ENCODE data around the gene NIPAL4. TPM values are rescaled to one million over a fixed set of nuclear protein-coding genes. Genes with fewer than 3 reads are reported as not detected.

NIPAL4 gene
- total RNA-seq, 1 experiment from 2014 or later, result not detected

- TF ChIP-seq, protein P1, sequence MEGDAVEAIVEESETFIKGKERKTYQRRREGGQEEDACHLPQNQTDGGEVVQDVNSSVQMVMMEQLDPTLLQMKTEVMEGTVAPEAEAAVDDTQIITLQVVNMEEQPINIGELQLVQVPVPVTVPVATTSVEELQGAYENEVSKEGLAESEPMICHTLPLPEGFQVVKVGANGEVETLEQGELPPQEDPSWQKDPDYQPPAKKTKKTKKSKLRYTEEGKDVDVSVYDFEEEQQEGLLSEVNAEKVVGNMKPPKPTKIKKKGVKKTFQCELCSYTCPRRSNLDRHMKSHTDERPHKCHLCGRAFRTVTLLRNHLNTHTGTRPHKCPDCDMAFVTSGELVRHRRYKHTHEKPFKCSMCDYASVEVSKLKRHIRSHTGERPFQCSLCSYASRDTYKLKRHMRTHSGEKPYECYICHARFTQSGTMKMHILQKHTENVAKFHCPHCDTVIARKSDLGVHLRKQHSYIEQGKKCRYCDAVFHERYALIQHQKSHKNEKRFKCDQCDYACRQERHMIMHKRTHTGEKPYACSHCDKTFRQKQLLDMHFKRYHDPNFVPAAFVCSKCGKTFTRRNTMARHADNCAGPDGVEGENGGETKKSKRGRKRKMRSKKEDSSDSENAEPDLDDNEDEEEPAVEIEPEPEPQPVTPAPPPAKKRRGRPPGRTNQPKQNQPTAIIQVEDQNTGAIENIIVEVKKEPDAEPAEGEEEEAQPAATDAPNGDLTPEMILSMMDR (conservative IDR thresholded peaks at IDR 0.05), result peak; percentile 87
- no peaks in the 10 kb centered on the region for H3K9me3 Mint-ChIP-seq
- no peak overlapping the region for H2BK120ac ChIP-seq (ENCODE audit: low read depth, low read length, poor library complexity, severe bottlenecking)
- no peak overlapping the region for H3K27ac ChIP-seq (ENCODE audit: insufficient read length, low read depth, low read length)
- no peak overlapping the region for H2BK12ac ChIP-seq (ENCODE audit: insufficient read length, low read depth, low read length)
- no peak overlapping the region for H2BK15ac ChIP-seq (ENCODE audit: low read depth, low read length)
- peak; percentile 53 for DNase-seq
- H2BK5ac ChIP-seq (ENCODE audit: insufficient read length, low read length), result no peak overlapping the region
- H3K4me1 Mint-ChIP-seq, result peaks cover 20% of the 10 kb centered on the region in 2 experiments
- no peak overlapping the region for H3T11ph ChIP-seq (ENCODE audit: low read length)
- no peaks in the 10 kb centered on the region for H3K27me3 ChIP-seq (ENCODE audit: insufficient read depth, low read length)
- no peak overlapping the region for H4K91ac ChIP-seq (ENCODE audit: insufficient read length, low read depth, low read length)
- no peak overlapping the region for H3K23ac ChIP-seq (ENCODE audit: insufficient read length, low read depth, low read length)
- H3K79me2 ChIP-seq (ENCODE audit: insufficient read depth, low read length), result no peaks in the 10 kb centered on the region
- no CpG with 5 or more reads among the region's 7 CpGs for WGBS (ENCODE audit: extremely low coverage, insufficient read length, low lambda C conversion rate)
- H3K4me3 Mint-ChIP-seq, result no peak overlapping the region
- no peak overlapping the region for H4K8ac ChIP-seq (replicated peaks; ENCODE audit: insufficient read length, low read depth, low read length)
- H3K4me2 ChIP-seq (ENCODE audit: insufficient read depth, insufficient read length, low read length), result no peak overlapping the region
- H3K9ac ChIP-seq (ENCODE audit: extremely low read depth, insufficient read length, low read length), result no peak overlapping the region
- H2AFZ ChIP-seq (ENCODE audit: low read length), result no peak overlapping the region
- H2AK5ac ChIP-seq (ENCODE audit: insufficient read length, low read length), result no peak overlapping the region
- no peaks in the 10 kb centered on the region for H4K20me1 ChIP-seq (ENCODE audit: control insufficient read depth, insufficient read depth, insufficient read length)
- H3K27me3 Mint-ChIP-seq (ENCODE audit: low read depth), result no peaks in the 10 kb centered on the region
- H3K14ac ChIP-seq (ENCODE audit: insufficient read depth, low read length), result no peak overlapping the region
- H3K27ac Mint-ChIP-seq, result no peak overlapping the region
- no peak overlapping the region for H3K56ac ChIP-seq (ENCODE audit: insufficient read length, low read depth, low read length)
- H3K79me1 ChIP-seq (ENCODE audit: insufficient read depth, low read depth, low read length, poor library complexity, severe bottlenecking), result no peaks in the 10 kb centered on the region
- no peak overlapping the region for H2BK20ac ChIP-seq (ENCODE audit: low read depth, low read length, poor library complexity, severe bottlenecking)
- no peak overlapping the region for H3K18ac ChIP-seq (ENCODE audit: insufficient read length, low read depth, low read length)
- H3K36me3 Mint-ChIP-seq (ENCODE audit: insufficient read depth in 1 of 3, low read depth in 3 of 3), result peaks cover 0 to 5% (median 2%) of the 10 kb centered on the region in 3 experiments; a peak in 2 of 7 replicates
- no peak overlapping the region for H4K5ac ChIP-seq (ENCODE audit: insufficient read length, low read depth, low read length)
- H3K9me3 ChIP-seq (ENCODE audit: control insufficient read depth, low read depth, low read length), result no peaks in the 10 kb centered on the region
- H3K4me1 ChIP-seq (ENCODE audit: insufficient read depth, low read length), result peaks cover 5% of the 10 kb centered on the region; the same call in 1 of the 2 replicates
- no peak overlapping the region for H3K4ac ChIP-seq (ENCODE audit: low read depth, low read length)
- no peaks in the 10 kb centered on the region for H3K23me2 ChIP-seq (ENCODE audit: insufficient read length, low read depth, low read length, poor library complexity, severe bottlenecking)
These were observed 16.8 kb downstream of the NIPAL4 start for GRCh38 chr5:157476702-157477408.
